ENCODE measurements around the gene LAYN.

DNA sequence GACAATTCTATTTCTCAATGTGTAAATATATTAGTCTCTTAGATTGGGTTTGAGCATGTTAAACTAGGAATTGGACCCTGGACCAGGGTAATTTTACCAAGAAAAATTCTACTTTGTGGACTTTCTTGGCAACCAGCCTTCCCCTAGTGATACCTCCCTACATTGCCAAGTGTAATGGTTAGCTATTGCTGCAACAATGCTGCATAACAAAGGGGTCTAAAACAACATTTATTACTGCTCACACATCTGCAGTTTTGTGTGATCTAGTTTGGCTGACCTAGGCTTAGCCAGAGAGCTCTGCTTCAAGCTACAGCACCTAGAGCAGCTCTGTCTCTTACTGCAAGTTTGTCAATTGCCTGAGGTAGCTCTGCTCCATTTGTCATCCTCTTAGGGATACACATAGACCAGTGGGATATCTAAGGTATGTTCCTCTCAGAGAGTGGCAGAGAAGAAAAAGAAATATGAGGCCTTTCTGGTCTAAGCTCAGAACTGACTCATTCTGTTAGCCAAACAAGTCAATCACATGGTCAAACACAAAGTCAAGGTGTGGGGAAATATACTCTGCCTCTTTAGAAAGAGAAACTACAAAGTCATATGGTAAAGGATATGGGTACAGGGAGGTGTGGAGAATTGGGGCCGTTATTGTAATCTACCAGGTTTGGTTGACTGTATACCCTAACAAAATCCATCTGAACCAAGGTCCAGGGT is 2.0 kb upstream of the LAYN start:
- TF ChIP-seq, protein P1, sequence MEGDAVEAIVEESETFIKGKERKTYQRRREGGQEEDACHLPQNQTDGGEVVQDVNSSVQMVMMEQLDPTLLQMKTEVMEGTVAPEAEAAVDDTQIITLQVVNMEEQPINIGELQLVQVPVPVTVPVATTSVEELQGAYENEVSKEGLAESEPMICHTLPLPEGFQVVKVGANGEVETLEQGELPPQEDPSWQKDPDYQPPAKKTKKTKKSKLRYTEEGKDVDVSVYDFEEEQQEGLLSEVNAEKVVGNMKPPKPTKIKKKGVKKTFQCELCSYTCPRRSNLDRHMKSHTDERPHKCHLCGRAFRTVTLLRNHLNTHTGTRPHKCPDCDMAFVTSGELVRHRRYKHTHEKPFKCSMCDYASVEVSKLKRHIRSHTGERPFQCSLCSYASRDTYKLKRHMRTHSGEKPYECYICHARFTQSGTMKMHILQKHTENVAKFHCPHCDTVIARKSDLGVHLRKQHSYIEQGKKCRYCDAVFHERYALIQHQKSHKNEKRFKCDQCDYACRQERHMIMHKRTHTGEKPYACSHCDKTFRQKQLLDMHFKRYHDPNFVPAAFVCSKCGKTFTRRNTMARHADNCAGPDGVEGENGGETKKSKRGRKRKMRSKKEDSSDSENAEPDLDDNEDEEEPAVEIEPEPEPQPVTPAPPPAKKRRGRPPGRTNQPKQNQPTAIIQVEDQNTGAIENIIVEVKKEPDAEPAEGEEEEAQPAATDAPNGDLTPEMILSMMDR (IDR thresholded peaks at IDR 0.05; ENCODE audit: low read depth, low read length, poor library complexity, severe bottlenecking), result no peak
- TF ChIP-seq EZH2phosphoT487 (IDR thresholded peaks at IDR 0.05; ENCODE audit: borderline replicate concordance, low read length), result no peak
